GM21528 (cell line): ENCODE measurements around the gene MTHFD1L.
"Not testable (repeated sequence)": the region's sequence is repeated elsewhere in the genome, so short reads cannot be mapped to it uniquely, and the experiment has no call there.

Source experiments
- ATAC-seq: cut with Tn5 transposase; IDR thresholded peaks from one replicate; pipeline ENCODE4 v1.9.1; 2021; ENCODE audit warnings: mild to moderate bottlenecking, moderate library complexity; ENCODE audit not compliant: unreplicated experiment, low FRiP score

Gene MTHFD1L

DNA sequence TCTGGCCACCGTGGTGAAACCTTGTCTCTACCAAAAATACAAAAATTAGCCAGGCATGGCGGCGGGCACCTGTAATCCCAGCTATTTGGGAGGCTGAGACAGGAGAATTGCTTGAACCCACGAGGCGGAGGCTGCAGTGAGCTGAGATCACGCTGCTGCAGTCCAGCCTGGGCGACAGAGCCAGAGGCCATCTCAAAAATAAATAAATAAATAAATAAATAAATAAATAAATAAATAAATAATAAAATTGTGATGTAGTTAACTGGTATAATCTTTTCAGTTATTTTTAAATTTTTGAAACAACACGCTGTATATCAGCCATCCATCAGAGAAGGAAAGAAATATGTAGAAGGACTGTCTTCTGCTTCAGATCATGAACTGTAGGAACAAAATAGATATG is 221.6 kb downstream of the MTHFD1L start:
- ATAC-seq, result not testable (repeated sequence)

- ATAC-seq, result no peak
Observed at GRCh38 chr6:151087861-151088598, 222.5 kb downstream of the MTHFD1L start.

DNA sequence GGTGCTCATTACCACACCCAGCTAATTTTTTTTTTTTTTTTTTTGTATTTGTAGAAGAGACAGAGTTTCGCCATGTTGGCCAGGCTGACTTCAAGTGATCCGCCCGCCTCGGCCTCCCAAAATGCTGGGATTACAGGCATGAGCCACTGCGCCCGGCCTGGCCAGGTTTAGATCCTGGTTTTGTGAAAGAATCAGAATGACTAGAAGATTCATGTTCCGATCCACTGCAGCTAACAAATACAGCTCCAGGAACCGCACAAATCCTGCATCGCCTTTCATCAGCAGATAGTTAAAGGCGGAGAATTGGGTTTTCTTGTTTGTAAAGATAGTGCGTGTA is 223.1 kb downstream of the MTHFD1L start:
- no peak for ATAC-seq

DNA sequence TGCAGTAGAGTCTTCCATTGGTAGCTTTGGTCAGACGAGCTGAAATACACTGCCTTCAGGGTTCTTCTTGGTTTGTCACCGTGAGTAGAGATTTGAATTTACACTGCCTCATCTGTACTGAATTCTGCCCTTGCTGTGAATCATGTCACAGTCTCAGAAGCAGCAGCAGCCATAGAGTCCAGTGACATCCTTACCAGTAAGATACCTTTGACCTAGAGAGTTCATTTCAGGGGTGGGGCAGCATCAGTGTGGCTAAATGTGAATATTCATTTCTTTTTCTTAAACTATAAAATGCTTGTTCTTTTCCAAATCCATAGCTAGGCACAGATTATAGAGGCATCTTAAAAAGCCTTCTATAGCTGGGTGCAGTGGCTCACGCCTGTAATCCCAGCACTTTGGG is 223.5 kb downstream of the MTHFD1L start:
- no peak for ATAC-seq

- no peak for ATAC-seq
Observed at GRCh38 chr6:151089978-151090377, 224.5 kb downstream of the MTHFD1L start.

DNA sequence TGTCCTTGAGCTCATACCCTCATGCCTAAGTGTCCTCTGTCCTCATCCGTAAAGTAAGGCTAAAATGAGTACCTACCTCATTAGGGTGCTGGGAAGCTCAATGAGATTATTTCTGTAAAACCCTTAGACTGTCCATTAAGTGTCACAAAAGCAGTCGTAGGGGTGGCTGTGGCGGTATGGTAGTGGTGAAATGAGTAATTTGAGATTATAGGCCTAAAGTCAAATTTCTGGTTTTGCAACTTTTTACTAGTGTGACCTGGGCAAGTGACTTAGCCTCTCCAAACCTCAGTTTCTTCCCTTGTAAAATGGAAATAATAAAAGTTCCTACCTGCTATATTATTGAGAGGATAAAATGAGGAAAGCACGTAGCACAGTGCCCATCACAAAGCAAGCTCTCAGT is 226.1 kb downstream of the MTHFD1L start:
- no peak for ATAC-seq

- no peak for ATAC-seq
Observed at GRCh38 chr6:151092591-151092990, 227.1 kb downstream of the MTHFD1L start.

DNA sequence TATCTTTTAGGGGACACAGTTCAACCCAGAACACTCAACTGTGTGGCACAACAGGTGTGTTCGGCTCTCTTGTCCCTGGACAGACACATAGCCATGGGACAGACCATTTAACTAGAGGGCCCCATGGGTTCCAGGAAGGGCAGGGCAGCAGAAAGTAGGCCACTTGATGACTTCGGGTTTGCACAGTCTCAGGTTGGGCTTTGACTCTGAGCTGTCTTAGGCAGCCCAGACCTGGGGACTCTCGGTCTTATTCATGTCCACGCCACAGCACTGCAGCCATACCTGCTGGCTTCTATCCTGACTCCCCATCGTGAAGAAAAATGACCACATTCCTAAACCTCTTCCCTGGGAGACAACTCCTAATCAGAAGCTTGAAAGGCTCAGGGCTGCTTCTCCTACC is 228.2 kb downstream of the MTHFD1L start:
- no peak for ATAC-seq

DNA sequence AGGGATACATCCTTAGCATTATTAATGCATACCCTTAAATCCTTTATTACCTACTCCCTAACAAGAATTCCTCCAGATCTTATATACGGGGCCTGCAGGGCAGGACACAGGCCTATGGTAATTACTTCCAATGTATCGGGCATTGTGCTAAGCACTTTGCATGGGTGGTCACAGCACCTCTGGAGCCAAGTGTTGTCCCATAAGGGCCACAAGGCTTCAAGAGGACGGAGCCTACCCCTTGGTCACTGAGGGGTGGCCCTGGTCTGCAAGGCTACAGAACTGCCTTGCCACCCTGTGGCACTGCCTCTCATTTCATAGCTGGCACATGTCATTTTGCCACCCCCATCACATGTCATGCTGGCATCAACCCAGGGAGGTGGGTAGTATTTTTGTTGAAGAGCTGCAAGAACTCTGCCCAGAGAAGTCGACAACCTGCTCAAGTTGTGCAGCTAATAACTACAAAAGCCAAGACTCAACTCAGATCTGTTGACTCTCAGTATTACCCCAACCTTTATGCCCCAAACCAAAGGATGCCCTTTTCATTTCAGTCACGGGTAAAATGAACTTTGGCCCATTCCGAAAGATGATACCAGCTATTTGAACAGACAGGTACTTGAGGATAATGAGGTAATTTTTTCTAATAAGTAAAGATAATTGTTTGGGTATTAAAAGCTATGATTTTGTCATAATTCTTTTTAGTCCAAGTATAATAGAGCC is 230.2 kb downstream of the MTHFD1L start:
- ATAC-seq, result no peak

DNA sequence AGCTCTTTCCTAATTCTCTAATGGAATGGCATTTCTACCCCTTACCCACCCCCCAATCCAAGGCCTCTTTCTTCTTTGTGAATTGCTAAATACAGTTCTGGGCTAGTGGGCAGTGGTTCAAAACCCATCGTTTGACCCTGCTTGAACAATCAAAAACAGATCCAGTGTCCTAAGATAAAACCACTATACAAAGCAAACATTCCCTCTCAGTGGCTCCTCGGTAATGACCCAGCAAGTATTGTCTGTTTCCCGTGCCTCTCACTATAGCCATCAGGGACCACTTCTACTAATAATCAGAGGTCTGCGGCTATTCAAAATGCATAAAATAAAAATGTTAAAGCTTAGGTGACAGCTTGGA is 230.7 kb downstream of the MTHFD1L start:
- no peak for ATAC-seq

GRCh38 chr6:151096691-151097606 is 231.4 kb downstream of the MTHFD1L start:
- no peak for ATAC-seq

- no peak for ATAC-seq
Observed at GRCh38 chr6:151098166-151098565, 232.7 kb downstream of the MTHFD1L start.

DNA sequence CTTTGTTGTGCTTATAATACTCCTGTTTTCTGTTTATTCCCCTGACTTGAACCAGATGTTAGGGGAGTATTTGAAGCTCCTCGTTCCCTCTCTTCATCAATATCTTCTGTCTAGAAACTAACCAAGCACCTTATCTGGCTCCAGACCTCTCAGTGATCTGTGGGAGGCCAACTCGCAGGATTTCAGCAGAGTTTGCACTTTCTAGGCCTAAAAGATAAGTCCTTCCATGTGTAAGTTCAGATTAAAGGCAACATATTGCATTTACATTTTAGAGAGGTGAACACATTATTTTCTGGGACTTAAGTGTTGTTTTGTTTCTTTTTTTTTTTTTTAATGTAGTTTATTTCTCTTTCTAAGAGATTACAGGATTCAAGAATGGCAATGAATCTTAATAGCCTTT is 234.8 kb downstream of the MTHFD1L start:
- no peak for ATAC-seq

- no peak for ATAC-seq
Observed at GRCh38 chr6:151101161-151101815, 235.8 kb downstream of the MTHFD1L start.

GRCh38 chr6:151101816-151102694 is 236.6 kb downstream of the MTHFD1L start:
- ATAC-seq, result no peak

- no peak for ATAC-seq
Observed at GRCh38 chr6:151103266-151103665, 237.8 kb downstream of the MTHFD1L start.

DNA sequence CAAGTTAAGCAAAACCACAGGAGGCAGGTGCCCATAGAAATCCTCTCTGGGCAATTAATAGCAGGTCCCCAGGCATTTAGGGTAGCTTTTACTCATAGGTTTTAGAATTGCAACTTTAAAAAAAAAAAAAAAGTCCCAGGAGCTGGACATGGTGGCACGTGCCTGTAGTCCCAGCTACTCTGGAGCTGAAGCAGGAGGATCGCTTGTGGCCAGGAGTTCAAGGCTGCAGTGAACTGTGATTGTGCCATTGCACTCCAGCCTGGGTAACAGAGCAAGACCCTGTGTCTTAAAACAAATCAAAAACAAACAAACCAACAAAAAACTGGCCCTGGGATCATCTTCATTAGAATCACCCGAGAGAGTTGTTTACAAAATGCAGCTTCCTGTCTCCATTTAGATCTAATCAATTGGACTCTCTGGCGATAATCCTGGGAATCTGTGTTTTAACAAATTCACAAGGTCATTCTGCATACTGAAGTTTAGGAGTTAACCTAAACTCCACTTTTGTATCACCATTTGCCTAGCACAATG is 242.5 kb downstream of the MTHFD1L start:
- ATAC-seq, result no peak

DNA sequence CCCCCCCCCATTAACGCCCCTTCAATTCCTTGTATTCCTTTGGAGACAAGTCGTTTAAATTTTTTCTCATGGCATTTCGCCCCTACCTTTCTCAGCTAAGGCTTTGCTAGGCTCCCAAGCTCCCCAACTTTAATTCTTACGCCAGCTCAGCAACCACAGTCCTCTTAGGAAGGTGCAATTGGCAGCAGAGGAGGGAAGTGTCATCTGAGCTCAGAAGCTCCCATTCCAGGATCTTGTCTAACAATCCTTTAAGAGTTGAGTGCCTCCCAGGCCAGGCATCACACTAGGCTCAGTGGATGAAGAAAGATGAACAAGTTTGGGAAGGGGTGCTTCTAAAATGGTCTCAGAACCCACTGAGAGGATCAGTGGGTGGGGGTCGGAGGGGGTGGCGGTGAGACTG is 243.0 kb downstream of the MTHFD1L start:
- ATAC-seq, result no peak

- ATAC-seq, result no peak
Observed at GRCh38 chr6:151109361-151109760, 243.9 kb downstream of the MTHFD1L start.
